A673 (cell line): ENCODE data around the gene SFSWAP. TPM values are rescaled to one million over a fixed set of nuclear protein-coding genes. Genes with fewer than 3 reads are reported as not detected.

ENCODE experiments used
- BruUV-seq: library from RNA; stranded (reverse); fragments of 400-500 nt; replicated peaks from 2 replicates; lab custom pipeline; 2021; lab: Mats Ljungman, UMichigan
- CTCF ChIA-PET: fragments of 300-600 bp; sonication (Branson Sonifier 250); formaldehyde crosslinking; loops from one replicate; lab custom pipeline; 2022; ENCODE audit warnings: antibody characterized with exemption; lab: Charles Lee
- POLR2A ChIA-PET: fragments of 300-600 bp; sonication (Branson Sonifier 250); formaldehyde crosslinking; loops from one replicate; lab custom pipeline; 2022; ENCODE audit warnings: antibody characterized with exemption; ENCODE audit not compliant: low non-redundant PET; lab: Charles Lee
- DNase-seq: peaks from one replicate; pipeline ENCODE4 v3.0.0-alpha.2; 2015; ENCODE audit warnings: low spot score
- H3K27ac ChIP-seq: fragments of 200-600 bp; sonication (generic); 2 replicates; pipeline ENCODE4 v1.5.1; 2016; ENCODE audit warnings: mixed run types, low read depth, mild to moderate bottlenecking, mixed read lengths, antibody characterized with exemption, low read length; ENCODE audit not compliant: poor library complexity, severe bottlenecking
- H3K27me3 ChIP-seq: fragments of 200-600 bp; sonication (generic); replicated peaks from 2 replicates; pipeline ENCODE4 v1.6.1; 2017; ENCODE audit warnings: mixed run types, low read depth, mild to moderate bottlenecking, mixed read lengths, antibody characterized with exemption, low read length; ENCODE audit not compliant: insufficient read depth, poor library complexity
- H3K36me3 ChIP-seq: fragments of 200-600 bp; sonication (generic); 2 replicates; pipeline ENCODE4 v1.6.1; 2016; ENCODE audit warnings: mixed run types, mild to moderate bottlenecking, mixed read lengths, antibody characterized with exemption, low read length; ENCODE audit not compliant: insufficient read depth, poor library complexity, severe bottlenecking
- H3K4me1 ChIP-seq: fragments of 200-600 bp; sonication (generic); 2 replicates; pipeline ENCODE4 v1.6.1; 2017; ENCODE audit warnings: mixed run types, mild to moderate bottlenecking, mixed read lengths, antibody characterized with exemption, low read length; ENCODE audit not compliant: insufficient read depth, poor library complexity, severe bottlenecking
- H3K4me3 ChIP-seq: fragments of 200-600 bp; sonication (generic); 2 replicates; pipeline ENCODE4 v1.5.1; 2016; ENCODE audit warnings: low read depth, mixed run types, mild to moderate bottlenecking, mixed read lengths, low read length; ENCODE audit not compliant: poor library complexity, severe bottlenecking
- H3K9me3 ChIP-seq: fragments of 200-600 bp; sonication (generic); 2 replicates; pipeline ENCODE4 v1.6.1; 2016; ENCODE audit warnings: mixed run types, low read depth, mild to moderate bottlenecking, mixed read lengths, antibody characterized with exemption, low read length; ENCODE audit not compliant: poor library complexity, severe bottlenecking
- CTCF ChIP-seq: fragments of 300-800, 200-600 bp; sonication (generic); conservative IDR thresholded peaks from 2 replicates; pipeline ENCODE4 v1.5.1; 2017; ENCODE audit warnings: low read depth, mild to moderate bottlenecking, antibody characterized with exemption, low read length, moderate library complexity, mixed read lengths
- EZH2 ChIP-seq: fragments of 200-600 bp; sonication (generic); IDR thresholded peaks from 2 replicates; pipeline ENCODE4 v1.6.1; 2017; ENCODE audit warnings: borderline replicate concordance, low read depth, mild to moderate bottlenecking, mixed read lengths, antibody characterized with exemption, low read length; ENCODE audit not compliant: poor library complexity, severe bottlenecking
- intact Hi-C: fragments of 100-400 bp; cut with micrococcal nuclease; formaldehyde crosslinking; loops from one replicate; pipeline ENCODE4 v1.10.0; 2022; ENCODE audit not compliant: unreplicated experiment
- total RNA-seq: library from RNA; stranded (reverse); gene quantifications from 2 replicates; pipeline ENCODE4 v1.2.3, GENCODE V29; 2021

The SFSWAP gene
- total RNA-seq, 1 experiment from 2014 or later = 66.4 TPM

GRCh38 chr12:131756441-131756840 lies 45.6 kb downstream of the SFSWAP start:
- no peak for TF ChIP-seq EZH2
- TF ChIP-seq CTCF = no peak
- no peak for DNase-seq
- H3K36me3 ChIP-seq = peaks cover 71% of the 10 kb centered on the region
- no peaks in the 10 kb centered on the region for H3K4me1 ChIP-seq
- intact Hi-C loops = loop anchor here (5.0 kb wide), 1 partner anchor 76 kb away; no protein-coding TSS in a partner anchor
- no peak overlapping the region for H3K4me3 ChIP-seq
- CTCF ChIA-PET = no interaction called here
- no peaks in the 10 kb centered on the region for H3K27me3 ChIP-seq
- no peak overlapping the region for H3K27ac ChIP-seq
- POLR2A ChIA-PET = no interaction called here
- no TSS peak for BruUV-seq
- H3K9me3 ChIP-seq = no peaks in the 10 kb centered on the region

GRCh38 chr12:131757111-131757510 lies 46.2 kb downstream of the SFSWAP start:
- POLR2A ChIA-PET = no interaction called here
- no peaks in the 10 kb centered on the region for H3K27me3 ChIP-seq
- no TSS peak for BruUV-seq
- CTCF ChIA-PET = no interaction called here
- peaks cover 74% of the 10 kb centered on the region for H3K36me3 ChIP-seq
- intact Hi-C loops = loop anchor here (5.0 kb wide), 1 partner anchor 75 kb away; no protein-coding TSS in a partner anchor
- H3K4me1 ChIP-seq = no peaks in the 10 kb centered on the region
- TF ChIP-seq EZH2 (no peak), CTCF (no peak)
- DNase-seq = no peak
- H3K4me3 ChIP-seq = no peak overlapping the region
- no peaks in the 10 kb centered on the region for H3K9me3 ChIP-seq
- no peak overlapping the region for H3K27ac ChIP-seq

GRCh38 chr12:131758016-131758739 lies 47.3 kb downstream of the SFSWAP start:
- H3K4me3 ChIP-seq = no peak overlapping the region
- intact Hi-C loops = loop anchor here (5.0 kb wide), 1 partner anchor 74 kb away; no protein-coding TSS in a partner anchor
- no peak for TF ChIP-seq CTCF
- TF ChIP-seq EZH2 = no peak
- H3K4me1 ChIP-seq = no peaks in the 10 kb centered on the region
- H3K27me3 ChIP-seq = no peaks in the 10 kb centered on the region
- CTCF ChIA-PET = interaction anchor here (0.9 kb wide), 1 partner anchor 125 kb away, joined by 3 read pairs; no protein-coding TSS in a partner anchor
- POLR2A ChIA-PET = no interaction called here
- no peak for DNase-seq
- no peak overlapping the region for H3K27ac ChIP-seq
- no TSS peak for BruUV-seq
- H3K36me3 ChIP-seq = peaks cover 75% of the 10 kb centered on the region
- no peaks in the 10 kb centered on the region for H3K9me3 ChIP-seq
